ENCODE results near the gene PQBP1. TPM values are rescaled to one million over a fixed set of nuclear protein-coding genes. Genes with fewer than 3 reads are reported as not detected.

Gene PQBP1
- total and polyA plus RNA-seq, 2 of the 13 experiments (the other 11 are each of a cell fraction or from before 2014, with no cell fraction given): 58.1 to 80.9 TPM

DNA sequence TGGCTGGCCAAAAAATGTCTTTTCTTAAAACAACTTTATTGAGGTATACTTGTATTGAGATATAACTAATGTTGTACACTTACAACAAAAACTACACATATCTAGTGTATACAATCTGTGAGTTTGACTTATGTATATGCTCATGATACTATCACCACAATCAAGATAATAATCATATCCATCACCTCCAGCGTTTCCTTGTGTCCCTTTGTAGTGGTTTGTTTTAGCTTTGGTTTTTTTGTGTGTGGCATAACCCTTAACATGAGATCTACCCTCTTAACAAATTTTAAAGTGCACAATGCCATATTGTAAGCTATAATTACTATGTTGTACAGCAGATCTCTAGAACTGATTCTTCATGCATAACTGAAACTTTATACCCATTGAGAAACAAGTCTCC lies 48.9 kb upstream of the PQBP1 start:
- CTCF ChIA-PET (ENCODE audit: low intra/inter-chr PET ratio, low total read pairs): no interaction called here

GRCh38 chrX:48852857-48853256 lies 44.9 kb upstream of the PQBP1 start:
- Histone ChIP-seq H4K20me1 (ENCODE audit: insufficient read depth, low read length) (no peaks in the 10 kb centered on the region), H3K9me3 (ENCODE audit: low read length) (no peaks in the 10 kb centered on the region), H3K9ac (ENCODE audit: insufficient read depth, low read depth, low read length) (no peak overlapping the region), H3K4me1 (ENCODE audit: insufficient read depth, low read length) (peaks cover 23% of the 10 kb centered on the region; the same call in 1 of the 2 replicates), H3K27me3 (ENCODE audit: control insufficient read depth in 1 of 2, insufficient read depth in 2 of 2, low read length in 2 of 2) (no peaks in the 10 kb centered on the region), H3K4me3 (replicated peaks in 1 of 3; ENCODE audit: insufficient read depth in 1 of 3, low read depth in 2 of 3, low read length in 3 of 3) (no peak overlapping the region), H3K4me2 (ENCODE audit: low read depth, low read length) (no peak overlapping the region), H3K27ac (ENCODE audit: extremely low read length, insufficient read depth, low read length) (no peak overlapping the region), H2AFZ (ENCODE audit: low read length) (no peak overlapping the region), H3K79me2 (ENCODE audit: insufficient read depth, low read length) (no peaks in the 10 kb centered on the region), H3K36me3 (replicated peaks in 1 of 2; ENCODE audit: control insufficient read depth in 1 of 2, insufficient read depth in 2 of 2, low read length in 2 of 2) (no peaks in the 10 kb centered on the region)
- CTCF ChIA-PET (ENCODE audit: low intra/inter-chr PET ratio, low total read pairs): no interaction called here
- no peak for DNase-seq (ENCODE audit: low spot score)
- 60% methylated on average over 3 of the region's 7 CpGs for WGBS (ENCODE audit: low lambda C conversion rate)
- no peak for ATAC-seq
- POLR2A ChIA-PET: interaction anchor here (1.1 kb wide), 1 partner anchor 45 kb away, joined by 3 read pairs; the partner anchor contains the start of genes PQBP1 and TIMM17B
- in situ Hi-C loops (cut with HindIII; ENCODE audit: extremely low pct_ligation_motif_present, low pct_unique_long_range_greater_than_20kb): no loop called here
- intact Hi-C loops (cut with micrococcal nuclease; ENCODE audit: unreplicated experiment): no loop called here
- no peak for FAIRE-seq
- BruUV-seq (replicated peaks): no TSS peak
- TF ChIP-seq CCDC6 (CRISPR knock-in tag; IDR thresholded peaks at IDR 0.05): no peak
- TF ChIP-seq CREM (IDR thresholded peaks at IDR 0.05): no peak
- TF ChIP-seq CREM (CRISPR knock-in tag; IDR thresholded peaks at IDR 0.05): no peak
- no peak for TF ChIP-seq ZNF883 (CRISPR knock-in tag; IDR thresholded peaks at IDR 0.05; ENCODE audit: not compliant biosample characterization)
- no peak for TF ChIP-seq MEIS1 (CRISPR knock-in tag; IDR thresholded peaks at IDR 0.05; ENCODE audit: borderline replicate concordance)
- TF ChIP-seq LCORL (IDR thresholded peaks at IDR 0.05): no peak
- TF ChIP-seq LCORL (CRISPR knock-in tag; IDR thresholded peaks at IDR 0.05): no peak
- no peak for TF ChIP-seq TCF12 (IDR thresholded peaks at IDR 0.05)
- no peak for TF ChIP-seq TCF12 (CRISPR knock-in tag; IDR thresholded peaks at IDR 0.05)
- TF ChIP-seq ZNF691 (CRISPR knock-in tag; IDR thresholded peaks at IDR 0.05; ENCODE audit: borderline replicate concordance, low read depth): no peak
- TF ChIP-seq SYNCRIP (IDR thresholded peaks at IDR 0.05; ENCODE audit: insufficient read depth, low read depth, low read length): no peak
- TF ChIP-seq ZNF761 (CRISPR knock-in tag; conservative IDR thresholded peaks at IDR 0.05): no peak
- TF ChIP-seq ONECUT2 (CRISPR knock-in tag; IDR thresholded peaks at IDR 0.05): no peak
- no peak for TF ChIP-seq AKAP8 (CRISPR knock-in tag; IDR thresholded peaks at IDR 0.05)
- TF ChIP-seq CHCHD3 (CRISPR knock-in tag; IDR thresholded peaks at IDR 0.05): no peak
- no peak for TF ChIP-seq RNF2 (conservative IDR thresholded peaks at IDR 0.05; ENCODE audit: low read depth)
- TF ChIP-seq ATRX (CRISPR knock-in tag; IDR thresholded peaks at IDR 0.05; ENCODE audit: borderline replicate concordance): no peak
- no peak for TF ChIP-seq HHEX (CRISPR knock-in tag; IDR thresholded peaks at IDR 0.05)
- no peak for TF ChIP-seq PHF21A (CRISPR knock-in tag; IDR thresholded peaks at IDR 0.05)
- no peak for TF ChIP-seq ZNF616 (CRISPR knock-in tag; IDR thresholded peaks at IDR 0.05; ENCODE audit: low read depth)
- TF ChIP-seq ZNF605 (CRISPR knock-in tag; IDR thresholded peaks at IDR 0.05): no peak

More for the DNA sequence above, 48.9 kb upstream of the PQBP1 start:
- FAIRE-seq: no peak
- no peak for DNase-seq (ENCODE audit: low spot score)
- Histone ChIP-seq H3K27me3 (ENCODE audit: control insufficient read depth in 1 of 2, insufficient read depth in 2 of 2, low read length in 2 of 2) (no peaks in the 10 kb centered on the region), H3K4me1 (ENCODE audit: insufficient read depth, low read length) (peaks cover 23% of the 10 kb centered on the region; the same call in 1 of the 2 replicates), H3K36me3 (replicated peaks in 1 of 2; ENCODE audit: control insufficient read depth in 1 of 2, insufficient read depth in 2 of 2, low read length in 2 of 2) (no peaks in the 10 kb centered on the region), H3K79me2 (ENCODE audit: insufficient read depth, low read length) (no peaks in the 10 kb centered on the region), H2AFZ (ENCODE audit: low read length) (no peak overlapping the region), H3K9ac (ENCODE audit: insufficient read depth, low read depth, low read length) (no peak overlapping the region), H3K27ac (ENCODE audit: extremely low read length, insufficient read depth, low read length) (no peak overlapping the region), H4K20me1 (ENCODE audit: insufficient read depth, low read length) (no peaks in the 10 kb centered on the region), H3K4me2 (ENCODE audit: low read depth, low read length) (no peak overlapping the region), H3K9me3 (ENCODE audit: low read length) (no peaks in the 10 kb centered on the region), H3K4me3 (replicated peaks in 1 of 3; ENCODE audit: insufficient read depth in 1 of 3, low read depth in 2 of 3, low read length in 3 of 3) (no peak overlapping the region)
- BruUV-seq (replicated peaks): no TSS peak
- ATAC-seq: no peak
- intact Hi-C loops (cut with micrococcal nuclease; ENCODE audit: unreplicated experiment): no loop called here
- POLR2A ChIA-PET: no interaction called here
- TF ChIP-seq ZNF431 (CRISPR knock-in tag; IDR thresholded peaks at IDR 0.05; ENCODE audit: borderline replicate concordance, low read depth): no peak
- TF ChIP-seq GFI1 (CRISPR knock-in tag; IDR thresholded peaks at IDR 0.05; ENCODE audit: borderline replicate concordance): no peak
- in situ Hi-C loops (cut with HindIII; ENCODE audit: extremely low pct_ligation_motif_present, low pct_unique_long_range_greater_than_20kb): no loop called here
- WGBS (ENCODE audit: low lambda C conversion rate): 6% methylated on average over 1 of the region's 1 CpG
